ENCODE measurements around the gene CASTOR1.
A peak's percentile ranks its signal among the peaks of the same experiment; 100 is the strongest.

Gene CASTOR1

DNA sequence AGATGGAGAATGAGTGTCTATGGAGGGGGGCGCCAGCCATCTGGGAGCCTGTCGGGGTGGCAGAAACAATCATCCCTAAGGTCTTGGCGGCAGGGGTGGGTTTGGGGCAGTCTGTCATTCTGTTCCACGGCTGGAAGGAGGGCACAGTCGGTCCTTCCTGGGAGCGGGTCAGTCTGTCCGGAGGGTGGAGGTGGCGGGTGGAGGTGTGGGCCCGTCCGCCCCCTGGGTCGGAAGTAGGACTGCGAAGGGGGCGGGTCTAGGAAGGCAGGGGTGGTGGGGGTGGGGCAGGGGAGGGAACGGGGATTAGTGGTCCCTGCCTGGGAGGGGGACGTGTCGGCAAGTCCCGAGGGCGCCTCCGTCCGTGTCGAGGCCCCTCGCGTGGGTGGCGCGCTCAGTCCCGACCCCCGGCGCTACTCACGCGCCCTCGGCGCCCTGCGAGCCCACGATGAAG is 37.0 kb upstream of the CASTOR1 start:
- peak overlapping the region; percentile 75 to 95 for H3K4me3 ChIP-seq (replicated peaks in 1 of 2; ENCODE audit: low read depth in 2 of 2, low read length in 2 of 2)
- DNase-seq (ENCODE audit: low read depth in 2 of 2), result peak in 1 of 2 donors; percentile 21
- TF ChIP-seq, protein P1, sequence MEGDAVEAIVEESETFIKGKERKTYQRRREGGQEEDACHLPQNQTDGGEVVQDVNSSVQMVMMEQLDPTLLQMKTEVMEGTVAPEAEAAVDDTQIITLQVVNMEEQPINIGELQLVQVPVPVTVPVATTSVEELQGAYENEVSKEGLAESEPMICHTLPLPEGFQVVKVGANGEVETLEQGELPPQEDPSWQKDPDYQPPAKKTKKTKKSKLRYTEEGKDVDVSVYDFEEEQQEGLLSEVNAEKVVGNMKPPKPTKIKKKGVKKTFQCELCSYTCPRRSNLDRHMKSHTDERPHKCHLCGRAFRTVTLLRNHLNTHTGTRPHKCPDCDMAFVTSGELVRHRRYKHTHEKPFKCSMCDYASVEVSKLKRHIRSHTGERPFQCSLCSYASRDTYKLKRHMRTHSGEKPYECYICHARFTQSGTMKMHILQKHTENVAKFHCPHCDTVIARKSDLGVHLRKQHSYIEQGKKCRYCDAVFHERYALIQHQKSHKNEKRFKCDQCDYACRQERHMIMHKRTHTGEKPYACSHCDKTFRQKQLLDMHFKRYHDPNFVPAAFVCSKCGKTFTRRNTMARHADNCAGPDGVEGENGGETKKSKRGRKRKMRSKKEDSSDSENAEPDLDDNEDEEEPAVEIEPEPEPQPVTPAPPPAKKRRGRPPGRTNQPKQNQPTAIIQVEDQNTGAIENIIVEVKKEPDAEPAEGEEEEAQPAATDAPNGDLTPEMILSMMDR (IDR thresholded peaks at IDR 0.05; ENCODE audit: low read depth, low read length), result no peak

- TF ChIP-seq, protein P1 (IDR thresholded peaks at IDR 0.05; ENCODE audit: low read depth, low read length), result no peak
- no peak for DNase-seq (ENCODE audit: low read depth in 2 of 2)
- H3K4me3 ChIP-seq (replicated peaks in 1 of 2; ENCODE audit: low read depth in 2 of 2, low read length in 2 of 2), result peak overlapping the region; percentile 75 to 95
Observed at GRCh38 chr22:30325724-30326254, 36.5 kb upstream of the CASTOR1 start.

DNA sequence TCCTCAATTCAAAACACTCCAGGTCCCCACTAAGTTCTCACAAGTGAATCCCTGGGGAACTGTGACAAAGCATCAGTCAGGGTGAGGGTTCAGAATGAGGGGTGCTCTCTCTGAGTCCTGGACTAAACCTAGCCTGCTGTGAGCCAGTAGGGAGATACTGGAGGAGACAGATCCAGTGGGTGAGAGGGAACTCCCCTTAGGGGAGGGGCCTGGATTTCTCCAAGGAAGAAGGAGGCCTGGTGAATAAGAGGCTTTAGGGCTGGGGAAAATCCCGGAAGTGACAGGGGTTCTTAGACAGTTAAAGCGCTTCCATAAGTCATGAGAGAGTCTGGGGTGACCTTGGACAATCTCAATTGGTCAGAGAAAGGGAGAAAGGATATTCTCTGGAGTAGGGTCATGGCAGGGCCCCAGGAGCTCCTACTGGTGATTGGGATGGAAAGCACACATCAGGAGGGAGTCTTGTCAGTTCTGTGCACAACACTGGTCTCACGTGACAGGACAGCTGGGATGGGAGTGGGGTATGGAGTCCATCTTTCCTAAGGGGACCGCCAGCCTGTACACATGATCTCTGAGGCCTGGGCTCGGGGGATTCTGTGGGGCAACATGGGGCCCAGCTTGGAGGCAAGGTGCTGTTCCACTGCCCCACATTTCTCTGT is 35.9 kb upstream of the CASTOR1 start:
- TF ChIP-seq, protein P1 (IDR thresholded peaks at IDR 0.05; ENCODE audit: low read depth, low read length), result no peak
- peak; percentile 84 to 91 for DNase-seq (ENCODE audit: low read depth in 2 of 2)
- peak overlapping the region; percentile 75 to 95 for H3K4me3 ChIP-seq (replicated peaks in 1 of 2; ENCODE audit: low read depth in 2 of 2, low read length in 2 of 2)

- TF ChIP-seq, protein P1 (IDR thresholded peaks at IDR 0.05; ENCODE audit: low read depth, low read length), result no peak
- H3K4me3 ChIP-seq (replicated peaks in 1 of 2; ENCODE audit: low read depth in 2 of 2, low read length in 2 of 2), result no peak overlapping the region
- peak in 1 of 2 donors; percentile 48 for DNase-seq (ENCODE audit: low read depth in 2 of 2)
Observed at GRCh38 chr22:30324014-30324730, 34.9 kb upstream of the CASTOR1 start.

GRCh38 chr22:30323246-30323645 is 33.9 kb upstream of the CASTOR1 start:
- H3K4me3 ChIP-seq (replicated peaks in 1 of 2; ENCODE audit: low read depth in 2 of 2, low read length in 2 of 2), result no peak overlapping the region
- TF ChIP-seq, protein P1 (IDR thresholded peaks at IDR 0.05; ENCODE audit: low read depth, low read length), result no peak
- no peak for DNase-seq (ENCODE audit: low read depth in 2 of 2)

DNA sequence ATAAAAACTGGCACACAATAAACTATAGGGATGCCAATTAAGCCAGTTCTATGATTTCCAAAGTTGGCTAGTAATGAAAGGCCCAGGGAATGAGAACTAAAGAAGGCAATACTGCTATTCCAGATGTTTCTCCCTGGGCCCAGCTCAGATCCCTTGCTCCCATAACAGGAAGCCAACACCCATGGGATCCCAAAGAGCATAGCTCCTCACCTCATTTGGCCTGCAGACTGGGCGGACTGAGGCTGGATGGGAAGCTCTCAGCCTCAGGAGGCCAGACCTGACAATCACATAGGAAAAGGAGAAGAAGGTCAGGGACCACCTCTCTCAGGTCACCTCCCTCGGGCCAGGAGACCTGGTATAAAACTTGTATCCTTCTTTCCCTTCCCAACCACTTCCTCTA is 32.2 kb upstream of the CASTOR1 start:
- H3K4me3 ChIP-seq (replicated peaks in 1 of 2; ENCODE audit: low read depth in 2 of 2, low read length in 2 of 2), result no peak overlapping the region
- TF ChIP-seq, protein P1 (IDR thresholded peaks at IDR 0.05; ENCODE audit: low read depth, low read length), result no peak
- DNase-seq (ENCODE audit: low read depth in 2 of 2), result no peak

All from cardiac fibroblast (primary cell).